Mesenchymal stem cell (in vitro differentiated cells and primary cell): ENCODE measurements around the gene ZMAT5.
A peak's percentile ranks its signal among the peaks of the same experiment; 100 is the strongest.

Experiments used
- DNase-seq: peaks from one replicate; pipeline ENCODE4 v3.0.0-alpha.2; 2013
- H2AFZ ChIP-seq: one replicate; pipeline ENCODE4 v1.6.1; 2013; ENCODE audit warnings: low read depth, mild to moderate bottlenecking, control low read depth, inconsistent platforms, low read length, moderate library complexity
- H2AK5ac ChIP-seq: 2 replicates; pipeline ENCODE4 v1.6.1; 2013; ENCODE audit warnings: low read length, moderate library complexity, mild to moderate bottlenecking, inconsistent platforms; ENCODE audit not compliant: severe bottlenecking
- H2BK120ac ChIP-seq: one replicate; pipeline ENCODE4 v1.6.1; 2013; ENCODE audit warnings: low read depth, mild to moderate bottlenecking, inconsistent platforms, low read length, moderate library complexity
- H2BK12ac ChIP-seq, 2 experiments: one replicate each; pipeline ENCODE4 v1.6.1; 2013; ENCODE audit warnings: inconsistent platforms in 2 of 2, low read length in 2 of 2, mild to moderate bottlenecking in 2 of 2, moderate library complexity in 2 of 2, control low read depth in 1 of 2
- H2BK15ac ChIP-seq: one replicate; pipeline ENCODE4 v1.6.1; 2013; ENCODE audit warnings: mild to moderate bottlenecking, low read depth, inconsistent platforms; ENCODE audit not compliant: poor library complexity, severe bottlenecking
- H2BK5ac ChIP-seq: 2 replicates; pipeline ENCODE4 v1.6.1; 2013; ENCODE audit warnings: low read depth, mild to moderate bottlenecking, low read length, control low read depth, inconsistent platforms; ENCODE audit not compliant: poor library complexity, severe bottlenecking
- H3K14ac ChIP-seq, 2 experiments: one replicate each; pipeline ENCODE4 v1.6.1; 2013; ENCODE audit warnings: inconsistent platforms in 2 of 2, low read length in 2 of 2, control low read depth in 1 of 2, mild to moderate bottlenecking in 1 of 2, moderate library complexity in 1 of 2
- H3K18ac ChIP-seq, 2 experiments: one replicate each; pipeline ENCODE4 v1.6.1; 2013; ENCODE audit warnings: inconsistent platforms in 2 of 2, low read length in 2 of 2, control low read depth in 1 of 2, low read depth in 1 of 2, mild to moderate bottlenecking in 1 of 2
- H3K23ac ChIP-seq, 2 experiments: one replicate each; pipeline ENCODE4 v1.6.1; 2013; ENCODE audit warnings: inconsistent platforms in 2 of 2, low read length in 2 of 2, mild to moderate bottlenecking in 2 of 2, moderate library complexity in 2 of 2, control low read depth in 1 of 2
- H3K27ac ChIP-seq: 2 replicates; pipeline ENCODE4 v1.5.1; 2013; ENCODE audit warnings: mild to moderate bottlenecking, moderate library complexity, low read length, control low read depth, inconsistent platforms; ENCODE audit not compliant: poor library complexity, severe bottlenecking
- H3K27me3 ChIP-seq, 2 experiments: 2 replicates each; pipeline versions ENCODE4 v1.6.1 to v1.7.0; 2013; ENCODE audit warnings: low read length in 2 of 2, mild to moderate bottlenecking in 2 of 2, moderate library complexity in 2 of 2, control low read depth in 1 of 2, inconsistent platforms in 1 of 2; ENCODE audit not compliant: control insufficient read depth in 1 of 2, insufficient read depth in 1 of 2
- H3K36me3 ChIP-seq, 2 experiments: 2 replicates each; pipeline versions ENCODE4 v1.6.1 to v1.7.0; 2013; ENCODE audit warnings: low read length in 2 of 2, control low read depth in 1 of 2, inconsistent platforms in 1 of 2, low read depth in 1 of 2, mild to moderate bottlenecking in 1 of 2; ENCODE audit not compliant: insufficient read depth in 2 of 2, control insufficient read depth in 1 of 2
- H3K4ac ChIP-seq, 2 experiments: one replicate each; pipeline ENCODE4 v1.6.1; 2013; ENCODE audit warnings: inconsistent platforms in 2 of 2, low read length in 2 of 2, mild to moderate bottlenecking in 2 of 2, moderate library complexity in 2 of 2, control low read depth in 1 of 2, low read depth in 1 of 2
- H3K4me1 ChIP-seq: 2 replicates; pipeline ENCODE4 v1.6.1; 2013; ENCODE audit warnings: low read depth, low read length, control low read depth; ENCODE audit not compliant: control insufficient read depth, insufficient read depth
- H3K4me2 ChIP-seq: 2 replicates; pipeline ENCODE4 v1.6.1; 2013; ENCODE audit warnings: low read length, mild to moderate bottlenecking, inconsistent platforms; ENCODE audit not compliant: poor library complexity, severe bottlenecking
- H3K4me3 ChIP-seq, 2 experiments: 2 replicates each; pipeline versions ENCODE4 v1.5.1 to v1.7.0; 2013; ENCODE audit warnings: low read length in 2 of 2, mild to moderate bottlenecking in 2 of 2, control low read depth in 1 of 2, low read depth in 1 of 2; ENCODE audit not compliant: insufficient read depth in 1 of 2
- H3K79me1 ChIP-seq: replicated peaks from 2 replicates; pipeline ENCODE4 v1.6.1; 2013; ENCODE audit warnings: mild to moderate bottlenecking, control low read depth, low read length, inconsistent platforms; ENCODE audit not compliant: poor library complexity, severe bottlenecking
- H3K9ac ChIP-seq: 2 replicates; pipeline ENCODE4 v1.7.0; 2013; ENCODE audit warnings: mild to moderate bottlenecking, low read length, moderate library complexity
- H3K9me3 ChIP-seq: 2 replicates; pipeline ENCODE4 v1.7.0; 2013; ENCODE audit warnings: mild to moderate bottlenecking, low read length; ENCODE audit not compliant: control insufficient read depth
- H4K8ac ChIP-seq: one replicate; pipeline ENCODE4 v1.6.1; 2013; ENCODE audit warnings: inconsistent platforms, mild to moderate bottlenecking, low read length, moderate library complexity
- H4K91ac ChIP-seq: one replicate; pipeline ENCODE4 v1.6.1; 2013; ENCODE audit warnings: mild to moderate bottlenecking, low read length, inconsistent platforms
- WGBS: methylation state at CpG from one replicate; pipeline ENCODE4 v1.1.7; 2013; ENCODE audit warnings: mixed read lengths; 5-methylcytosine and 5-hydroxymethylcytosine counted together

Gene ZMAT5

DNA sequence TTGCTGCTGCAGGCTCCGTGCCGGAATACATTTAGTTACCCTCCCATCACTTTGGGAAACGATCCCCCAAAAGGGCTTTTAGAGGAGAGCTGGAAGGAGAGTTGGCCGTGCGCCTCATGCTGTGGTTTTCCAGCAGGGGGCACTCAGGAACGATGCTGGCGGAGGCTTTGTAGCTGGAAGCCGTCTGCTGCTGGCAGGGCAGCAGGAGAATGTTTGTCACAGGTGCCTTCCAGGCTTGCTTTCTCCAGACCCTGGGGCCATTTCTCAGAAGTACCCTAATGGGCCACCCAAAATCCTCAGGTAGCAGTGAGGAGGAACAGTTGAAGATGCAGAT lies 77.0 kb downstream of the ZMAT5 start:
- no peak overlapping the region for H2BK120ac ChIP-seq
- no peak overlapping the region for H3K9ac ChIP-seq
- DNase-seq: peak; percentile 44
- no peak overlapping the region for H3K18ac ChIP-seq
- no peak overlapping the region for H2BK5ac ChIP-seq
- H4K91ac ChIP-seq: no peak overlapping the region
- no peak overlapping the region for H3K23ac ChIP-seq
- no peak overlapping the region for H3K4me2 ChIP-seq
- H3K4ac ChIP-seq: no peak overlapping the region
- no peak overlapping the region for H3K27ac ChIP-seq
- peaks cover 23% of the 10 kb centered on the region for H3K4me1 ChIP-seq
- peaks cover 29 to 80% of the 10 kb centered on the region in 2 experiments for H3K36me3 ChIP-seq
- H3K79me1 ChIP-seq: peaks cover 52% of the 10 kb centered on the region
- H3K9me3 ChIP-seq: no peaks in the 10 kb centered on the region
- WGBS: 28% methylated on average over 8 of the region's 8 CpGs
- no peaks in the 10 kb centered on the region for H3K27me3 ChIP-seq
- H2BK15ac ChIP-seq: no peak overlapping the region
- H4K8ac ChIP-seq: no peak overlapping the region
- H3K4me3 ChIP-seq: no peak overlapping the region
- H3K14ac ChIP-seq: no peak overlapping the region
- no peak overlapping the region for H2AFZ ChIP-seq
- H2AK5ac ChIP-seq: no peak overlapping the region
- no peak overlapping the region for H2BK12ac ChIP-seq

DNA sequence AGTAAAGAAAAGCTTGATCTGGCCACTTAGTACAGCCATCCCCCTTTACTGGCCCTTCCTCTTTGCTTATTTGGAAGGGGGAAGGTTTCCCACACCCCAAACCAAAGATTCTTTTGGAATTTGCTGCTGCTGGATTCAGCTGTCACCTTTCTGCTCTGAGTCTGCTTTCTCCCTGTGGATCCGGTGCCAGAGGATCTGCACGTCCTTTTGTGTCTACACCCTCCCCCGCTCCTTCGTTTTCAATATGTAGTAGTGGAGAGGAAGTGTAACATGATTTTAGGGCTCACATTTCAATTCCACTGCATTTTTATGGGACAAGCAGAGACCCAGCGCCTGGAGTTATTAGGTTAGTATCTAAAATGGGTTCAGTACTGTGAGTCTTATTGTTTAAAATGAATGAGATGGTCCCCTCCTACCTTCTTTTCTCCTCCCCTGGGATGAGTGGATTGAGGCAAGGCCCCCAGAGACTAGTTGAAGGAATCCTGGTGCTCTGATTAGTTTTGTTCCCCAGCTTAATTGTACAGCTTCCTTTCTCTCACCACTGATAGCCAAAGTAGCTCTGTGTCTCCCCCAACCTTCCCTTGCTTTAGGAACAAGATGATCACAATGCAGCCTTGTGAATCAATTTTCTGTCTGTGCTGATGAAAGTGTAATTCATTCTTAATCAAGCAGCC lies 77.5 kb downstream of the ZMAT5 start:
- no peak overlapping the region for H3K4me3 ChIP-seq
- H3K27ac ChIP-seq: no peak overlapping the region
- no peak overlapping the region for H3K4ac ChIP-seq
- H4K91ac ChIP-seq: no peak overlapping the region
- H3K79me1 ChIP-seq: peaks cover 52% of the 10 kb centered on the region
- H2BK15ac ChIP-seq: no peak overlapping the region
- H3K23ac ChIP-seq: no peak overlapping the region
- no peak overlapping the region for H2BK12ac ChIP-seq
- no peak overlapping the region for H2AK5ac ChIP-seq
- H3K36me3 ChIP-seq: peaks cover 32 to 78% of the 10 kb centered on the region in 2 experiments
- H3K9me3 ChIP-seq: no peaks in the 10 kb centered on the region
- peaks cover 25% of the 10 kb centered on the region for H3K4me1 ChIP-seq
- no peak overlapping the region for H2BK5ac ChIP-seq
- DNase-seq: no peak
- H4K8ac ChIP-seq: no peak overlapping the region
- 86% methylated on average over 4 of the region's 5 CpGs for WGBS
- no peak overlapping the region for H3K9ac ChIP-seq
- H2AFZ ChIP-seq: no peak overlapping the region
- no peak overlapping the region for H3K18ac ChIP-seq
- no peaks in the 10 kb centered on the region for H3K27me3 ChIP-seq
- no peak overlapping the region for H3K4me2 ChIP-seq
- no peak overlapping the region for H3K14ac ChIP-seq
- no peak overlapping the region for H2BK120ac ChIP-seq

DNA sequence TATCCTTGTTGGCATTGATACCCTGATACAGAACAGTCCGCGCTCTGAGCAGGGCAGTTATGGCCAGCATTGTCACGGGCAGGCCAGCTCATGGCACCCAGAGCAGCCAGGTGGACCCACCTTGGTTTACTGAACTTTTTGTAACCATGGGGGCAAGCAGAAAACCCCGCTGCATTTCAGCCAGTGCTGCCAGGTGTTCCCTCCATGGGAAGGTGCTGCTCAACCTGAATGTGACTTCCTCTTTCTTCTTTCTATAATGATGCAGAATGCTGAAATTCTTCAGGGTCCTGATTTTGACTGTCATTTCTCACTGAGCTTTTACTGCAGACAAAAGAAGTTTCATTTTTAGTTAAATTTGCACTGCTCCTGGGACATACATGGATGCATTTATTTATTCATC lies 82.6 kb downstream of the ZMAT5 start:
- no peak for DNase-seq
- H3K27ac ChIP-seq: no peak overlapping the region
- no peaks in the 10 kb centered on the region for H3K27me3 ChIP-seq
- H3K23ac ChIP-seq: no peak overlapping the region
- no peak overlapping the region for H3K14ac ChIP-seq
- H3K9me3 ChIP-seq: no peaks in the 10 kb centered on the region
- no peak overlapping the region for H3K18ac ChIP-seq
- no peak overlapping the region for H2BK120ac ChIP-seq
- H2AFZ ChIP-seq: no peak overlapping the region
- peaks cover 22% of the 10 kb centered on the region for H3K79me1 ChIP-seq
- H2BK12ac ChIP-seq: no peak overlapping the region
- no peak overlapping the region for H2BK5ac ChIP-seq
- peaks cover 58 to 75% of the 10 kb centered on the region in 2 experiments for H3K36me3 ChIP-seq
- H3K9ac ChIP-seq: no peak overlapping the region
- H4K91ac ChIP-seq: no peak overlapping the region
- H3K4ac ChIP-seq: no peak overlapping the region
- H3K4me1 ChIP-seq: peaks cover 21% of the 10 kb centered on the region
- H3K4me3 ChIP-seq: no peak overlapping the region
- H2BK15ac ChIP-seq: no peak overlapping the region
- 99% methylated on average over 4 of the region's 4 CpGs for WGBS
- no peak overlapping the region for H4K8ac ChIP-seq
- H3K4me2 ChIP-seq: no peak overlapping the region
- no peak overlapping the region for H2AK5ac ChIP-seq

DNA sequence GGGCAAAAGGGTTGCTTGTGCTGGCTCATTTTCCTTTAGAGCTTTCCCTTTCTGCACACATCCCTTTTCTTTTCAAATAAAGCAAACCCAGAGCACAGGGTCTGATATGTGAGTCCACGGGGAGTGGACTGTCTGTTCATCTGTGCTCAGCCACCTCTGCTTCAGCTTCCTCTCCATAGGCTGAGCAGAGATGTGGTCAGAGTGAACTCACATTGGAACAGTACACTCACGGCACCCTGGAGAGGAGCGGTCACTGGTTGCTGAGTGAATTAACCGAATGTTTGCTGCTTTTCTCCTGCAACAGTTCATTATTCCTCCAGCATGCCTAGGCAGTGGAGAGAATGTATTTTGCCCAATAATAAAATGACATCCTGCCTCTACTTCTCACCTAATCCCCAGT lies 83.3 kb downstream of the ZMAT5 start:
- no peak overlapping the region for H3K23ac ChIP-seq
- no peaks in the 10 kb centered on the region for H3K9me3 ChIP-seq
- H2BK5ac ChIP-seq: no peak overlapping the region
- no peak overlapping the region for H2AFZ ChIP-seq
- H3K14ac ChIP-seq: no peak overlapping the region
- H3K27me3 ChIP-seq: no peaks in the 10 kb centered on the region
- no peak overlapping the region for H4K8ac ChIP-seq
- H3K4ac ChIP-seq: no peak overlapping the region
- H3K79me1 ChIP-seq: peaks cover 24% of the 10 kb centered on the region
- no peak for DNase-seq
- no peak overlapping the region for H3K18ac ChIP-seq
- peaks cover 21% of the 10 kb centered on the region for H3K4me1 ChIP-seq
- no peak overlapping the region for H3K9ac ChIP-seq
- H2AK5ac ChIP-seq: no peak overlapping the region
- H2BK15ac ChIP-seq: no peak overlapping the region
- no peak overlapping the region for H3K4me3 ChIP-seq
- H3K36me3 ChIP-seq: peaks cover 61 to 82% of the 10 kb centered on the region in 2 experiments
- WGBS: 98% methylated on average over 4 of the region's 4 CpGs
- no peak overlapping the region for H2BK12ac ChIP-seq
- no peak overlapping the region for H4K91ac ChIP-seq
- H2BK120ac ChIP-seq: no peak overlapping the region
- H3K4me2 ChIP-seq: no peak overlapping the region
- H3K27ac ChIP-seq: peak overlapping the region; percentile 56
